Activated naive CD4-positive, alpha-beta T cell (primary cell): ENCODE results near the gene LYRM7.
"Not testable (repeated sequence)": the region's sequence is repeated elsewhere in the genome, so short reads cannot be mapped to it uniquely, and the experiment has no call there.

Experiments
- DNase-seq, 4 experiments: peaks; one replicate each; lab custom pipeline; 2025; lab: John Stamatoyannopoulos, UW

LYRM7 gene

GRCh38 chr5:131180407-131180806 is 9.7 kb downstream of the LYRM7 start:
- no peak for DNase-seq

GRCh38 chr5:131182839-131183238 is 12.1 kb downstream of the LYRM7 start:
- DNase-seq = no peak

GRCh38 chr5:131185523-131186104 is 14.9 kb downstream of the LYRM7 start:
- no peak for DNase-seq

DNA sequence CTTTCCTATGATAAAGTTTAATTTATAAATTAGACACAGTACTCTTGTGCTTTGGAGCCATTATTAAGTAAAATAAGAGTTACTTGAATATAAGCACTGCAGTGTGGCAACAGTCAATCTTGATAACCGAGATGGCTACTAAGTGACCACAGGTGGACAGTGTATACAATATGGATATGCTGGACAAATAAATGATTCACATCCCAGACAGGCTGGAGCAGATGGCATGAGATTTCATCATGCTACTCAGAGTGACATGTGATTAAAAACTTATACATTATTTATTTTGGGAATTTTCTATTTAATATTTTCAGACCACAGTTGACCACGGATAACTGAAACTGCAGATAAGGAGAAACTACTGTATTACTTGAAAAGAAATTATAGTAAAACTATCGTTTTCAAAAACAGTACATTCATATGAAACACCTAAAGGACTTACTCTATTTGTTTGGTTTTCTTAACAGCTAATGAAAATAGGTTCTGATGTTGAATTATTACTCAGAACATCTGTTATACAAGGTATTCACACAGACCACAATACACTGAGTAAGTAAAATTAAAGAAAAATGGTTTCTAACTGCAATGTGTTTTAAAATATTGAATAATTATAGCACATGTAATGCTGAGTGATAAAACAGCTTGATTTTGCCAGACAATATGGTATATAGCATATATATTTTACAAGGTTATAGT is 16.0 kb downstream of the LYRM7 start:
- DNase-seq = no peak

GRCh38 chr5:131193106-131193505 is 22.4 kb downstream of the LYRM7 start:
- DNase-seq = no peak

DNA sequence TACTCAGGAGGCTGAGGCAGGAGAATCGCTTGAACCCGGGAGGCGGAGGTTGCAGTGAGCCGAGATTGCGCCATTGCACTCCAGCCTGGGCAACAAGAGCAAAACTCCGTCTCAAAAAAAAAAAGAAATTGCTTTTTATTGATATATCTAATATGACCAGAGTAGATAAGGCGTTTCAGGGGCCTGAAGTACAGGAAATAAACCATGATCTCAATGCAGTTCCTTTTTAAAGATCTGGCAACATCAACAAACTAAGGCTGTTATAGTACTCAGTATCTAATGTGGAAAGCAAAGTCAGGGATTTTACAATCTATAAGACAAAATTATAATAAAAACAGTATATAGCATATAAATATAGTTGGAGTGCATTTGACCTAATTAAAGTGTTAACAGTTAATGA is 23.2 kb downstream of the LYRM7 start:
- DNase-seq = not testable (repeated sequence)

GRCh38 chr5:131194725-131195124 is 24.0 kb downstream of the LYRM7 start:
- no peak for DNase-seq

GRCh38 chr5:131195696-131196095 is 25.0 kb downstream of the LYRM7 start:
- no peak for DNase-seq

GRCh38 chr5:131196331-131196730 is 25.6 kb downstream of the LYRM7 start:
- no peak for DNase-seq

DNA sequence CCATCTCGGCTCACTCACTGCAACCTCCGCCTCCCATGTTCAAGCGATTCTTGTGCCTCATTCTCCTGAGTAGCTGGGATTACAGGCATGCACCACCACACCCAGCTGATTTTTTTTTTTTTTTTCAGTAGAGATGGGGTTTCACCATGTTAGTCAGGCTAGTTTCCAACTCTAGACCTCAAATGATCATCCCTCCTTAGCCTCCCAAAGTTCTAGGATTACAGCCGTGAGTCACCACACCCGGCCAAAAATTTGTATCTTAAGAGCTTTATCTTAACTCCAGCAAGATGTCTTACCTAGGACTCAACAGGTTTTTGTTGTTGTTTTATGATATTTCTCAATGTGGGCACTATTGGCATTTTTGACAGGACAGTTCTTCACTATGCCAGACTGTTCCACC is 27.9 kb downstream of the LYRM7 start:
- DNase-seq = no peak

GRCh38 chr5:131200560-131200959 is 29.8 kb downstream of the LYRM7 start:
- DNase-seq = no peak

DNA sequence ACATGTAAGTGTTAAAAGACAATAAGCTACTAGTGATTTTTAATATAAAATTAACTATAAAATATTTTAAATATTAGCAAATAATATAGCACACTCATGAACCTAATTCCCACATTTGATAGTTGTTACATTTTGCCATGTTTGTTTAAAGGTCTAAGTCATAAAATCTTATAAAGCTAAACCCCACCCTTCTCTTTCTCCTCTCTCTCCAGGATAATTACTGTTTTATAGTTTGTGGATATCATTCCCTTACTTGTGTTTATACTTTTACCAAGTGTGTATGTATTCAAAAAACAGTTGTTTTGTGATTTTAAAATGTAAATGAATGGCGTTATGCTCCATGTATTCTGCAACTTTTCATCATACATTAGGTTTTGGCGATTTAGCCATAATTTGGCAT is 34.2 kb downstream of the LYRM7 start:
- DNase-seq = no peak

- DNase-seq = no peak
Measured at GRCh38 chr5:131206061-131206460, 35.3 kb downstream of the LYRM7 start.

DNA sequence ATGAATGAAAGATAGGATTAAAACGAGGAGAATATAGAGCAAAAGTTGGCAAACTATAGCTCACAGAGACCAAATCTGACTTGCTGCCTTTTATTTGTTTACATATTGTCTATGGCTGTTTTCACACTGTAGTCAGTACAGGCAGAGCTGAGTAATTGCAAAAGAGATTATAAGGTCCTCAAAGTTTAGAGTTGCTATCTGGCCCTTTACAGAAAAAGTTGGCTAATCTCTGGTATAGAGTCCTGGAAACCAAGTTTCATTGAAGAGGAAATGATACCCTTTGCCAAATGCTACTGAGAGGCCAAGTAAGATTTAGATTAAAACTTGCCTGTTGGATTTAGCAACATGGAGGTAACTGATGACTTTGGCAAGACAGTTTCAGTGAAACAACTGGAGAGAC is 36.0 kb downstream of the LYRM7 start:
- DNase-seq = no peak

DNA sequence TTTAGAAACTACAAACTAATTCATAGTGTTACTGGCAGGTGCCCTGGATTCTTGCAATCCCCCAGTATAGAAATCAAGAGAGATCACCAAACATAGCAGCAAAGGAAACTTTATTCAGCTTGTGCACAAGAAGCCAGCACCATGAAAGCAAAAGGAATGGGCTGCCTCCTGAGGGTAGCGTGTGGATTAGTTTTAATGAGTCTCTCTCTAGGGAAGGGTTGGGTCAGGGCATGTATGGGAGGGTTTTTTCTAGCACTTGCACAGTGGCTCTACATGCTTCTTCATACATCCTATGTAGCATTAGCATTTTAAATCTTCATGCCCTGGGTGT is 38.4 kb downstream of the LYRM7 start:
- DNase-seq = no peak

DNA sequence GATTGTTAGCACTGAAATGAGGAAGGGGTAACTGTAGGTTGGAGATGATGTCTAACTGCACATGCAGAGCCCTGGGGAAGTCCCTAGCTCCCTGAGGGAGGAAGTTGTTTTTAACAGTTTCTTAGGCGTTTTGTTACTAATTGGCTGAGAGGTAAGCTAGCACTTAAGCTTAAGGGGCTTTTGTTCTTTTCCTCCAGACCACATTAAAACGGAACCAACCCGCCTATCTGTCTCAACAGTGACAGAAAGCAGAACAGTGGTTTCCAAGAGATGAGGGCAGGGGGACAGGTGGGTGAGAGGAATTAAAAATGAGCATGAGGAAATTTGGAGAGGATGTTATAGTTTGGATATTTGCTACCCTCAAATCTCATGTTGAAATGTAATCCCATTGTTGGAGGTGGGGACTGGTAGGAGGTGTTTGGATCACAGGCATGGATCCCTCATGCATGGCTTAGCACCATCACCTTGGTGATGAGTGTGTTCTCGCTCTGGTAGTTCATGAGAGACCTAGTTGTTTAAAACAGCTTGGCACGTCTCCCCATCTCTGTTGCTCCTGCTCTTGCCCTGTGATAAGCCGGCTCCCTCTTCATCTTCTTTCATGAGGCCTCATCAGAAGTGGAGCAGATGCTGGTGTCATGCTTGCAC is 38.9 kb downstream of the LYRM7 start:
- peak in 2 of 4 experiments; percentile 7 to 13 for DNase-seq

DNA sequence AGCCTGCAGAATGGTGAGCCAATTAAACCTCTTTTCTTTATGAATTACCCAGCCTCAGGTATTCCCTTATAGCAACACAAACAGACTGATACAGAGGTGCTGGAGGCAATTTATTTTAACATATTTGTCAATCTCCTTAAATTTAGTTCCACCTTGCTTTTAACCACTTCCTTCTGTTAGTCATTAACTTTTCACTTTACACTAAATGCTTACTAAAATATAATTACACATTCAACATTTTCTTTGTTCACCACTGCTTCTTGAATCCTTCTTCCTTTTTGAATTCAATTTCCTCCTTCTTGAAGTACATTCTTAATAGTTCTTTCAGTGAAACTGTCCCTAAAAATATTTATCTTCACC is 39.4 kb downstream of the LYRM7 start:
- DNase-seq = no peak

- no peak for DNase-seq
Measured at GRCh38 chr5:131211669-131212068, 40.9 kb downstream of the LYRM7 start.

DNA sequence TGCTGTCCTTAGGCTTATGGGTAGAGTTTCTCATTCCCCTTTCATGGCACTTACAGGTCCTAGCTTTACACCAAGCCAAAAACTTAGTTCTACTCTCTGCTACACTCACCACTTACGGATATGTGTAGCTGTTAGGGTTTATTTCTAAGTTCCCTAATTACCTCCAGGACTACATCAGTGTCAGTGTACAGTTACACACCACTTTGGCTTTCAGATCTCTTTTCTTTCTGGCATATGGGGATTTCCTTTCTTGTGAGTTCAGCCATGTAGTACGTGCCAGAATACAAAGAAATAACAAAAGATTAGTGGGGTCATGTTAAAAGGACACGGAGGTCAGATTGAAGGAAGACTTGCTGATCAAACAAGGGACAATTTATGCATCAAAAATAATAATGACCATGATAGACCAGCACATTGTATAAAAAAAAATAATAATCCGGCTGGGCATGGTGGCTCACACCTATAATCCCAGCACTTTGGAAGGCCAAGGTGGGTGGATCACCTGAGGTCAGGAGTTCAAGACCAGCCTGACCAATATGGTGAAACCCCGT is 41.8 kb downstream of the LYRM7 start:
- DNase-seq = no peak

DNA sequence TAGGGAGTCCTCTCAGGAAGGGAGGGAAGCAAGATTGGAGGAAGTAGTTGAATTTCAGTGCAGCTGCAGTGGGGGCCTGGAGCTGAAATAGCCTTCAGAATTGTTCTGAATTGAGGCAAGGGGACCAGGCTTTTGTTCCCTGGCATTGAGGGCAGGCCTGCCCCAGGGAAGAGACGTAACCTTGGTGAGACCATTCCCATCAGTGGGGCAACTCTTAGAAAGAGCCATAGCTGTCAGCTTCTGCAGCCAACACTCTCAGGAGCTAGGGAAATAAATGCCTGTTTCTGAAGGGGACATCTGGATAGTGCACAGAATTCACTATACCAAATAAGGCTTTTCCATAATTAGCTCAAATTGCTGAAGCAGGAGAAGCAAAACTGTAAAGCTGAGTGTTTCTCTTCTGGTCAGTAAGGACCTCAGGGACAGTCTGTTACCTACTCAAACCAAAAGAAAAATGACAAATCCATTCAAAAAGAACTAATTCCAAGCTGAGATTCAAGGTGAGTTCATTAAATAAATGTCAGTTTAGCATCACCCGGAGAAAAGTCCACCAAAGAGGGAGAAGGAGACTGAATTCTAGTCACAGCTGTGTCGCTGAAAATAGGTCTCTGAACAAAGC is 44.0 kb downstream of the LYRM7 start:
- DNase-seq = no peak

GRCh38 chr5:131217791-131218190 is 47.0 kb downstream of the LYRM7 start:
- no peak for DNase-seq

GRCh38 chr5:131218392-131218791 is 47.6 kb downstream of the LYRM7 start:
- DNase-seq = no peak

- no peak for DNase-seq
Measured at GRCh38 chr5:131220566-131220965, 49.8 kb downstream of the LYRM7 start.
